ENCODE data around the gene STK32B.

STK32B gene

DNA sequence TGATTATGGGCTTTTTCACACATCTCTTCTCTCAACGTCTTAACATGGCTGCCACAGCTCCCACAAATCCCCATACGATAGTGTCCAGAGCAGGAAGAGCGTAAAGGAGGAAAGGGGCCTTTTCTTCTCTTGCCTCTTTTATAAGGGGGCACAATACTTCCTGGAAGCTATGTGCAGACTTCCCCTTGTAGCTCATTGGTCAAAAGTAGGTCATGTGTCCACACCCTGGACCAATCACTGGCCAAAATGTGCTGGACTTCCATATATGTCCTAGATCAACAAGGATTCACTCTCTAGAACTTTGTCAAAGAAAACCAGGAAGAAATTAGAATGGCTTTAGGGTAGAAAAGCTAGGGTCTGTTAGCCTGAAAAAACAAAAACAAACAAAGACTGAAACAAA is 26.7 kb downstream of the STK32B start:
- no peak for DNase-seq

DNA sequence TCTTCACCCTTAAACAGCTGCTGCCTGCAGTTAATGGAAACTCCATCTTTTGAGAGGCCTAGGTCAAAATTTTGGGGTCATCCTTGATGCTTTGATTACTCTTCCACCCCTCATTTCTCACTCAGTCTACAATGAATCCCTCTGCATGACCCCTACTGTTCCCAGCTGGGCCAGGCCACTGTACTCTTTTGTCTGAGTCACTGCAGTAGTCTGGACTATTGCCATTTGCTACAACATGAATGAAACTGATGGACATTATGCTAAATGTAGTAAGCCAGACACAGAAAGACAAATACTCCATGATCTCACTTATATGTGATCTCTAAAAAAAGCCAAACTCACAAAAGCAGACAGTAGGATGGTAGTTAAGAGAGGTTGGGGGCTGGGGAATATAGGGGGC is 28.3 kb downstream of the STK32B start:
- DNase-seq, result no peak

DNA sequence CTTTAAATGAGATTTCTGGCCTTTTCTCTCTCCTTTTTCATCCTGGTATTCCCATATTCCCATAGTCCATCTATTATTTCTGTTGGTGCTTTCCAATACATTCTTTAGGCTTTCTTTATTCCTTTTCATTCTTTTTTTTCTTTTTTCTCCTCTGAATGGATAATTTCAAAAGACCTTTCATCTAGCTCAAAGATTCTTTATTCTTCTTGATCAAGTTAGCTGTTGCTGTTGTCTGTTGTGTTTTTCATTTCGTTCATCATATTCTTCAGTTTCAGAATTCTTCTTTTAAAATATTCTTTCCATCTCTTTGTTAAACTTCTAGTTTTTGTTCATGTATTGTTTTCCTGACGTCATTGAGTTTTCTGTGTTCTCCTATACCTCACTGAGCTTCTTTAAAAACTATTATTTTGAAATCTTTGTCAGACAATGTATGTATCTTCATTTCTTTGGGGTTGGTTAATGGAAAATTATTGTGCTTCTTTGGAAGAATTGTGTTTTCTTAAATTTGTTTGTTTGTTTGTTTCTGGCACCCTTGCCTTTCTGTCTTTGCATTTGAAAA is 30.2 kb downstream of the STK32B start:
- no peak for DNase-seq

DNA sequence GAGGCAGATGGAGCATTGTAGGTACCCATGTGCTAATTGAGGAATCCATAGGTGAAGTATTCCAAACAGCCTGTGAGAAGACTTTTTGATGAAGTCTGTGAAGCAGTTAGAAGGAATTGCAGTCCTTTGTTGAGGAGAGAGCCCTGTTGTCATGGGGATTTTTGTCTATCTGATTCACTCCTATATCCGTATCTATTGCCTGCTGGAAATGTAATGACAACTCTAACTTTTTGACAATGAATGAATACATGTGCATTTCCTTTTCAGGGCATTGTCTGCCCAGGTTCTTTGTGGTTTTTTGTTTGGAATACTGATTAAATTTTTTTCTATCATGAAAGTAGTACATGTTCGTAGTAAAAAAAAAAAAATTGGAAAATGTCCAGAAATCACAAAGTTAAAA is 31.1 kb downstream of the STK32B start:
- DNase-seq, result no peak

DNA sequence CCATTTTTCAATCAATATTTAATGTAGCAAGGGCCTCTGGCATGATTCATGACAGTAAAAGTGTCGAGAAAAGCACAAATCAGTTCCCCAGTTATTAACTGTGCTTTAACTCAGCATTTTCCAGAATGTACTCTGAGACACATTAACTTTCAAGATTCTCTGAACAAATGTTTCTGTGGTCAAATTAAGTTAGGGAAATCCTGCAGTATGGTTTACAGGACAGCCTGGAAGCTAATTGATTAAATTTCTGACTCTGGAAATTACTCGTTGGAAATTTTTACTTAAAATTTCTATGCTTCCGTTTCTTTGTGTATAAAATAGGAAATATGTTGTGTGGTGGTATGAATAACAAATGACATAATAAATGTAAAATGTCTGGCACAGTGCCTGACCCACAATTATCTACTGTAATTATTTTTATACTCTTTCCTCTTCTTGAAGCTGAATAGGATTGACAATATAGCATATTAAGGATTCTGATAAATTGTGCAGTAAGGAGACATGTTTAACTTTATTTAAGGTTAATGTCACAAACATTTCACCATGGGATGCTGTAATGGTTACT is 33.7 kb downstream of the STK32B start:
- peak; percentile 45 for DNase-seq

DNA sequence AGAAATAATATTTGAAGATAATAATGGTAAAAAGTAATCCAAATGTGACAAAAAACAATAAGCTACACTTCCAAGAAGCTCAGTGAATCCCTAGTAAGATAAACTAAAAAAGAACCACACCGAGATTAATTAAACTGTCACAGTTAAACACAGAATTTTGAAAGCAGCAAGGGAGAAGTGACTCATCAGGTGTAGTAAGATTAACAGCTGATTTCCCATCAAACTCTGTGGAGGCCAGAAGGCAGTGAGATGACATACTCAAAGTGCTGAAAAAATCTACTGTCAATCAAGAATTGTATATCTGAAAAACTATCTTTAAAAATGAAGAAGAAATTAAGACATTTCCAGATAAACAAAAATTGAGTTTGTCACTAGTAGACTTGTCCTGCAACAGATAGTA is 35.3 kb downstream of the STK32B start:
- DNase-seq, result no peak

DNA sequence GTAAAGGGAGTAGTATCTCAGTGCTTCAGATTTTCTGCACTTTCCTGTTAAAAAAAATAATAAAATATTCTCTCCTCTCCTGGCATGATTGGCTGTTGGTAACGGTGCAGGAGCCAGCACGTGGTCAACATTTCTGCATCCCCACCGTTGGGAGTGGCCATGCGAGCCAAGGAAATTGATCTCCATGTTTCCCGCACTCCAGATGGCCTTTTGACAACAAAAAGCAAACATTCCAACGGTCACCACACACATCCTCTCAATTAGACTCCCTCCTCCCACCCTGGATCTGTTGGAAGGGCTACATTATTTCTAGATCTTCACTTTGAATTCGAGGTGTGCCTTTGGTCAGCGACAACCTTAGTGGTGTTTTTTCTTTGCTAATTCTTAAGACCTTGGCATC is 45.0 kb downstream of the STK32B start:
- no peak for DNase-seq

DNA sequence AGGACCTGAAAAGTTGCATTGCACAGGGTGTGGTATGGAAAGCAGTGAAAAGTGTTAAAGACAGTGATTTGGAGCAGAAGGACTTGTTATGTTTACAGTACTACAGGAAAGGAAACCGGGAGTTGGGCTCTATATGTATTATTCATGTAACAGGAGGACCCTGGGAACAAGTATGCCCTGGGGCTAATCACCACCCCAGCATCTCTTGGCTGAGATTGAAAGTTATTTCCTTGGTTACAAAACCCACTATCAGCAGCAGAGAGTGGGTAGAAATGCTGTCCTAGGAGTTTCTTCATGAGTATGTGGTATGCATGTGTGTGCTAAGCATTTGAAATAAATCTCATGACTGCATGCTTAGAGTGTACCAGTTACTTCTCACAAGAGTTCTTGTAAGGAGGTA is 46.9 kb downstream of the STK32B start:
- no peak for DNase-seq

DNA sequence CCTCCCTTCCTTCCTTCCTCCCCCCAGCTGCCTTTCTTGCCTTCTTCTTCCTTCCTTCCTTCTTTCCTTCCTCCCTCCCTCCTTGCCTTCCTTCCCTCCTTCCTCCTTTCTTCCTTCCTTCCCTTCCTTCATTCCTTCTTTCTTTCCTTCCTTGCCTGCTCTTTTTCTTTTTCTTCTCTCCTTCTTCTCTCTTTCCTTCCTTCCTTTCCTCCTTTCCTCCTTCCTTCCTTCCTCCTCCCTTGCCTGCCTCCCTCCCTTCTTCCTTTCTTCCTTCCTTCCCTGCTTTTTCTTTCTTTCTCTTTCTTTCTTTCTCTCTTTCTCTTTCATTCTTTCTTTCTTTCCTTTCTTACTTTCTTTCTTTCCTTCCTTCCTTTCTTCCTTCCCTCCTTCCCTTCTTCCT is 49.1 kb downstream of the STK32B start:
- no peak for DNase-seq

DNA sequence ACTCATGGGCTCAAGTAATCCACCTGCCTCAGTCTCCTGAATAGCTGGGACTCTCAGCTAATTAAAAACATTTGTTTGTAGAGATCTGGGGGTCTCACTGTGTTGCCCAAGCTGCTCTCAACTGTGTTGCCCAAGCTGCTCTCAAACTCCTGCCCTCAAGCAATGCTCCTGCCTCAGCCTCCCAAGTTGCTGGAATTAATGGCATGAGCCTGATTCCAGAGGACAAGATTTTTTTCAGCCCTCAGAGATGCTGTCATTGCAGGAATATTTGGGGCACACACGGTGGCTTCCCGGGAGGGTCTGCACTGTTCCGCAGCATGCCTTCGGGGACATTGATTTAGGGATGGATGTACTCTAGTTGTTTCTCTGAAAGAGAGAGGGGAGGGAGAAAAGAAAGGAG is 49.7 kb downstream of the STK32B start:
- no peak for DNase-seq

DNA sequence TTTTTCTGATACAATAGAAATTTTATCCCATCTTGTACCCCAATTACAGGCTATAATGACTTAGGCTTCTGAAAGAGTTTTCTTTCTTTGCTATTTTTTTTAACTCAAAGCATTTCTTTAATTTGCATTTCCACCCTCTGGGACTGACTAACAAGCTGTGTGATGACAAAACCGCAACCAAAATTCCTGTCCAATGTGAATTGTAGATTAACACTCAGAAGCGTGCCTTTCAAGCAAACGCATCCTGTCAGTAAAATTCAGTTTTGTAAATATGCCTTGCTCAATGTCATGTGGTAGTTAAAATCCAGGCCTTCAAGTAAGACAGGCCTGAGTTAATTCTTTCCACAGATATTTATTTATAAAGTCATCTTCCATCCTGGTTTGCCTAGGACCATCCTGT is 50.3 kb downstream of the STK32B start:
- peak; percentile 73 for DNase-seq

DNA sequence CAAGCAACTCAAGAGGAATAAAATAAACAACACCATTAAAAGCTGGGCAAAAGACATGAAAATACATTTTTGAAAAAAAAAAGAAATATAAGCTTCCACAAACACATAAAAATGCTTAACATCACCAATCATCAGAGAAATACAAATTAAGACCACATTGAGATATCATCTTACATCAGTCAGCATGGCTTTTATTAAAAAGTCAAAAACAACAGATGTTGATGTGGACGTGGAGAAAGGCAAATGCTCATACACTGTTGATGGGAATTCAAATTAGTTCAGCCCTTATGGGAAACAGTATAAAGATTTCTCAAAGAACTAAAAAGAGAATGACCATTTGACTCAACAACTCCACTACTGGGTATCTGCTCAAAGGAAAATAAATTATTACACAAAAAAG is 59.6 kb downstream of the STK32B start:
- DNase-seq, result peak; percentile 18

DNA sequence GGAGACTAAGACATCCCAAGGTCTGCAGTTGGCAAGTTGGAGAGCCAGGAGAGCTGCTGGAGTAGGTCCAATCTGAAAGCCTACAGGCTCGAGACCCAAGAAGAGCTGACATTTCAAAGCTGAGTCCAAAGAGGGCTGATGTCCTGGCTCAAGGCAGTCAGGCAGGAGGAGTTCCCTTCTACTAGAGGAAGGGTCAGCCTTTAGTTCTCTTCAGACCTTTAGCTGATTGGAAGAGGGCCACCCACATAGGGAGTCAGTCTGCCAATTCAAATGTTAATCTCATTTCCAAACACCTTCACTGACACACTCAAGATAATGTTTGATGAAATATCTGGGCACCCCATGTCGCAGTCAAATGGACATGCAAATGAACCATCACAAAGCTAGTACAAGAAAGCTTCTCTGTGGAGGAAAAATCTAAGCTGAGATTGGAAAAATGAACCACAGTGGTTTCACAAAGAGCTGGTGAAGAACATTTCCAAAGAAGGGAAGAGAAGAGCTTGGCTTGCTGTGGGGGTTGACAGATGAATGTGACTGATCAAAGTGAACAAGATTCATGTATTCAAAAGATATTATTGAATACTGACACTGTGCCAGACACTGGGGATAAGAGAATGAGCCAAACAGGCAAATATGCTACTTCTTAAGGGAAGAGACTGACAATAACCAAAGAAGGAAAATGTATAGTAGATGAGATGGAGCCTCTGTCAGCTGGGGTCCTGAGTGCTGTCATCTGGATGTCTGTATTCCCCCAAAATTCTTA is 61.2 kb downstream of the STK32B start:
- no peak for DNase-seq

DNA sequence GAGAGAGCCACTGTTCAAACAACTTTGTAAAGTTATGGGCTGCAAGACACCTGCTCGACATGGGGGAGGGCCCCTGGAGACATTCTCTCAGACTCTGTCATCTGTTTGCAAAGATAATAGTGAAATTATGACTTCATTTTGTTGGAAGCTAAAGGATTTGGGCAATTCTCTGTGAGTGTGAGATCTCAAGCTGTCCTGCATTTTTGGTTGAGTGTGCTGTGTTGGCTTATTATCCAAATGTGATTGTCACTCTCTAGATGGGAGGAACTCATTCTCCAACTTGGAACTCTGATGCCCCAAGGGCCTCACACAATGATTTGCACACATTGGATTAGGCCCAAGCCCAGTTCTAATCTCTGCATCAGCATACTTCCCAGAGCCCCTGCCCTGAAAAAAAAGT is 63.7 kb downstream of the STK32B start:
- DNase-seq, result peak; percentile 64

DNA sequence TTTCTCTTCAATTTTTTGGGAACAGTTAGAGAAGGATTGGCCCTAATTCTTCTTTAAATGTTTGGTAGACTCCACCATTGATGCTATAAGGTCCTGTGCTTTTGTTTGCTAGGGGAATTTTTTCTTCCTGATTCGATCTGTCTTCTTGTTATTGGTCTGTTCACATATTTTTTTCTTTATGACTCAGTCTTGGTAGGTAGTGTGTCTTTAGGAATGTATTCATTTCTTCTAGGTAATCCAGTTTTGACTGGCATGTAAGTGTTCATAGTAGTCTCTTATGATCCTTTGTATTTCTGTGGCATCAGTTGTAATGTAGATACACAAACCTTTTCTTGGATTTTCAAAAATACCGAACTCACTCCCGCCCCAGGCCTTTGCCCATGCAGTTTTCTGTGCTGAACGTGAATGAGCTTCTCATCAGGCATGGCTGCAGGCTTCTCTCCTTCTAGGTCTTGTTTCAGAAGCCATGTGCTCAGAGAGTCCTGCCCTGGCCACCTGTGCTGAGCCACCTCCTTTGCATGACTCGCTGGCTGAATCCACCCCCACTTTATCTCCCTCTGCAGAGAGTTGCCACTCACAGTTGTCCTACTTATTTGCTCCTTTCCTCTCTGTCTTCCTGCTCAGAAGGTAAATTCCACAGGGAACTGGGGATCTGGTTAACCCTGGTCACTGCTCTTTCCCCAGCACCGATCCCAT is 67.0 kb downstream of the STK32B start:
- DNase-seq, result no peak

DNA sequence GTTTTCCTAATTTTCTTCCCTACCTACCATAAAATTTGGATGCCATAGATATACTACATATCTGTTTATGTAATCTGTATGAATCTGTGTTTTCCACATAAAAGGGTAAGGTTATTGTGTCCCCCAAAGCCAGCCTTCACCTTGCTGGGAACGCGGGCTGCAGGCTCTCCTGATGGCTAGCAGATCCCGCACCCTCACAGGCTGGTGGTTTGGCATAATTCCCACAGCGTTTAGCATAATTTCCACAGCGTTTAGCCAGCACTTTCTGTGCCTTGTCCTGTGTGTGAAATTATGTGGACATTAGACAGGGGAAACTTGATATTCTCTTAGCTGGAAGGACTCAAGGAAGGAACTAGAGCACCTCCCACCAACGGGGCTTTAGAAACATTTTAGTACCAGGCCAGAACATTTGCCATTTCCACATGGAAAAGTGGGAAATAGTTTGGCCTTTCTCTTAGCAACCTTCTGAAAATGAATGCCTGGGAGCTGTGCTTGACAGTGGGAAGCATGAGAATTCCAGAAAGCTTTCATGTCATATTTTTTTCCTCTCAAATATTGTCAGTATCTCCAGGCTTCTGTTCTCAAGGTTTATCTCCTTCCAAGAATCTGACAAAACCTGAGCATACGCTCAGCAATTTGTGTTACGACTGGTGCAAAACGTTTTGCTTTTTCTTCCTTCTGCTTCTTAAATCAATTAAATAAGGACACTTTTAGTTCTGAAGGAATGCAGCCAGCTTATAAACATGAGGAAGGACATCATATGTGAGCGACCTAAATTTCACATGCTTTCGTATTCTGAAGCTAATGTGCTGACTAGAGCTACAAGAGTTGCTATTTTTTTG is 67.9 kb downstream of the STK32B start:
- no peak for DNase-seq

DNA sequence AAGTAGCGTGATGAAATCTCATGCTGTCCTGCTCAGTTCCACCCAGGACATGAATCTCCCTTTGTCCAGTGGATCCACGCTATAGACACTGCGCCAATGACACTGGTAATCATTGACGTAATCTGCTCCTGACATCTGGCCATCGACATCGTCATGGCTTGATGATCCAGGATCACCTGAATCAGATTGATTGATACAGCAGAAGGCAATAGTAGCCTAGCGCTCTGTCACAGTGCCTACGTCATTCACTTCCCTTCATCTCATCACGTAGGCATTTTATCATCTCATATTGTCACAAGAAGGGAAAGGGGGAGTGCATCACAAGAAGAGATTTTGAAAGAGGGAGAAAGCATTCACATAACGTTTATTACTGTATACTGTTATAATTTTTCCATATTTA is 68.8 kb downstream of the STK32B start:
- DNase-seq, result no peak

DNA sequence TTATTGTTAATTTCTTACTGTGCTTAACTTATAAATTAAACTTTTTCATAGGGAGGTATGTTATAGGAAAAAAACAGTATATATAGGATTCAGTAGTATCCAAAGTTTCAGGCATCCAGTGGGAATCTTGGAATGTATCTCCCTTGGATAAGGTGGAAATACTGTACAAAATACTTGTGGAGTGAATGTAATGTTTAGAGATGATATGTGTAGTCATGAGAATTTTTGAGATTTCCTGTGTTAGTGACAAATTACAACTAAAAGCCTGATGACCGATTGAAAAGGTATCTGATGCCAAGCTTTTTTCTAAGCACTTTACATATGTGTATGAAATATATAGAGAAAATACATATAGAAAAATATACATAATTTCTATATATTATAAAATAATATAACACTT is 69.2 kb downstream of the STK32B start:
- DNase-seq, result peak; percentile 58

DNA sequence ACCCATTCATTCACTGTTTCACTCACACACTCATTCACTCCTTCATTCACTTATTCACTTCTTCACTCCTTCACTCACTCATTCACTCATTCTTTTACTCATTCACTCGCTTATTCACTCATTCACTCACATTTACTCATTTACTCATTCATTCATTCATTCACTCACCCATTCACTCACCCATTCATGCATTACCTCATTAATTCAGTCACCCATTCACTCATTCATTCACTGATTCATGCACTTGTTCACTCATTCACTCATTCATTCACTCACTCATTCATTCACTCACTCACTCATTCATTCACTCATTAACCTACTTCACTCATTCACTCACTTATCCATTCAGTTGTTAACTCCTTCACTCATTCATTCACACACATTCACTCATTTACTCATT is 70.8 kb downstream of the STK32B start:
- no peak for DNase-seq

DNA sequence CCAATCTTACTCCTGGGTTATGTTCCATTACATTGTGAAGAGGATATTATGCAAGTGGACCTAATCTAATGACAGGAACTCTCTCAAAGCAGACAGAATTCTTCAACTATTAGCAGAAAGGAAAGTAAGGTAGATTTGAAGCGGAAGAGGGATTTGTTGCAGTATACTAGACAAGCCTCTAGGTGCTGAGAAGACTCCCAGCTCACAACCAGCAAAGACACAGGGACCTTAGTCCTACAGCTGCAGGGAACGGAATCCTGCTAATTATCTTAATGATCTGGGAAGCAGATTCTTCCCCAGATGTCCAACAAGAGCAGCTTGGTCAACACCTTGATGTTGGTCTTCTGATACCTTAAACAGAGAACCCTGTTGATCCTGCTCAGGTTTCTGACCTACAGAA is 73.6 kb downstream of the STK32B start:
- no peak for DNase-seq

DNA sequence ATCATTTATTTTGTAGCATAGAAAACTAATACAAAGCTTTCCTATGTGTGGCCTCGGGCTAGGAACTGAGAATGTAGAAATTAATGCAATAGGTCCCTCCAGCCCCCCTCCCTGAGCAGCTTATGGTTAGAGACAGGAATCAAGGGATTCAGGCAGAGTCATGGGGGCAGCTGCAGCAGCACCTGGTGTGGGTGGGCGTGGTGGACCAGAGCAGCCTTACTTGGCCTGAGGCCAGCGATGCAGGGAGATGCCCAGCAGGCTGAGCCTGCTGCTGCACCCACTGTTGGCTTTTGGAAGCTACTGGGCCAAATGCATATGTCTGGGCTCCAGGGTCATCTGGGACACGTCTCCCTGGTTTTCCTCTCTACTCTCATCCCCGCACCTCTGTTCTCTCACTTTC is 74.0 kb downstream of the STK32B start:
- DNase-seq, result no peak

DNA sequence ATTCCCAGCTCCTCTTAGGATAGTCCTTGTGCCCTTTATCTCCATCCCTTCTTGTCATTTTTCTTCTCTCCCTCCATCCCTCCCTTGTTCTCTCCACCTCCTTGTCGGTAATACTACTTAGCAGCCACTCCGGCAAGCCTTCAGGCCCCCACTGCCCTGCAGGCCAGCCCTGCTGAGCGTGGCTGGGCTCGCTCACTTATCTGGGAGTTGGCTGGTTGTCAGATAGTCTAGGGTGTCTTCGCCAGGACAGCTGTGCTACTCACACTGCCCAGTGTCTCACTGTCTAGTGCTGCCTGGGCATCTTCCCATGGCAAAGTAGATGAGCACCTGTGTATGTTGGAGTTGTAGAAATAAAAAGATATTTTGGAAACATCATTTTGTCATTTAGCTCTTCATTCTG is 75.0 kb downstream of the STK32B start:
- DNase-seq, result no peak

DNA sequence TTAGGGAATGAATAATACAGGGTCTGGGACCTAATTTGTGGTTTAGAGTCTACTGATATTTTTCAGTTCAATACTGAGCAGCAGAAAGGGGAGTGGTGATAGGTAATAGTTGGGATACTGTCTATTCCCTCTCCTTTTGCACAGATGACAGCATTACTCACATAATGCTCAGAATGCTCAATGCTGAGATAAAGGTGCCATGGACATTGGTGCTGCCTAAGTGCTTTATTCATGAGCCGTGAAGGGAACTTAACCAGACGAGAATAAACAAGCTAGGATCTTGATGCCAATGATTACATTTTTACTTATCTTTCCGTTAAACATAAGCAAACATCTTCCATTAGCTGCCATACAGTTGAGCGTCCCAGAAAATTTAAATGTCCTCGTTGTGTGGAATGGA is 75.6 kb downstream of the STK32B start:
- DNase-seq, result no peak
